Endodermal cell (in vitro differentiated cells): Measurements from ENCODE around the gene LYPD5. TPM values are rescaled to one million over a fixed set of nuclear protein-coding genes. Genes with fewer than 3 reads are reported as not detected.
"Not testable (repeated sequence)": the region's sequence is repeated elsewhere in the genome, so short reads cannot be mapped to it uniquely, and the experiment has no call there.

ENCODE experiments used
- DNase-seq: peaks from one replicate; pipeline ENCODE4 v3.0.0-alpha.2; 2017
- H3K27ac ChIP-seq: 2 replicates; pipeline ENCODE4 v1.5.1; 2013; ENCODE audit warnings: mild to moderate bottlenecking, low read depth, low read length, moderate library complexity
- H3K27me3 ChIP-seq: 2 replicates; pipeline ENCODE4 v1.6.1; 2013; ENCODE audit warnings: mild to moderate bottlenecking, low read length, moderate library complexity; ENCODE audit not compliant: insufficient read depth, control insufficient read depth, poor library complexity, severe bottlenecking
- H3K36me3 ChIP-seq: 2 replicates; pipeline ENCODE4 v1.7.0; 2013; ENCODE audit warnings: mild to moderate bottlenecking, low read length, moderate library complexity; ENCODE audit not compliant: control insufficient read depth, insufficient read depth
- H3K4me1 ChIP-seq: one replicate; pipeline ENCODE4 v1.7.0; 2013; ENCODE audit warnings: low read length; ENCODE audit not compliant: control insufficient read depth, insufficient read depth
- H3K4me3 ChIP-seq: 2 replicates; pipeline ENCODE4 v1.5.1; 2013; ENCODE audit warnings: mild to moderate bottlenecking, low read length, moderate library complexity
- H3K9ac ChIP-seq: 2 replicates; pipeline ENCODE4 v1.6.1; 2013; ENCODE audit warnings: mild to moderate bottlenecking, low read length, moderate library complexity; ENCODE audit not compliant: poor library complexity, severe bottlenecking; ENCODE audit errors: extremely low read depth
- H3K9me3 ChIP-seq: 2 replicates; pipeline ENCODE4 v1.6.1; 2013; ENCODE audit warnings: mild to moderate bottlenecking, low read length, moderate library complexity; ENCODE audit not compliant: control insufficient read depth
- H3K27ac Mint-ChIP-seq: 2 replicates; pipeline ENCODE4 v1.8.0; 2020; ENCODE audit warnings: mixed read lengths
- H3K27me3 Mint-ChIP-seq: 2 replicates; pipeline ENCODE4 v1.8.0; 2021; ENCODE audit warnings: mild to moderate bottlenecking, mixed read lengths; ENCODE audit not compliant: insufficient read depth
- H3K36me3 Mint-ChIP-seq: 2 replicates; pipeline ENCODE4 v1.8.0; 2020; ENCODE audit warnings: low read depth, mixed read lengths
- H3K4me1 Mint-ChIP-seq: 2 replicates; pipeline ENCODE4 v1.8.0; 2020; ENCODE audit warnings: mixed read lengths
- H3K4me3 Mint-ChIP-seq: 2 replicates; pipeline ENCODE4 v1.8.0; 2020; ENCODE audit warnings: mild to moderate bottlenecking, moderate library complexity, mixed read lengths
- H3K9me3 Mint-ChIP-seq: 2 replicates; pipeline ENCODE4 v1.8.0; 2020; ENCODE audit warnings: mild to moderate bottlenecking, mixed read lengths
- CTCF ChIP-seq: fragments of 200-600 bp; sonication (generic); conservative IDR thresholded peaks from 2 replicates; pipeline ENCODE4 v1.5.0; 2021; ENCODE audit warnings: antibody characterized with exemption, mild to moderate bottlenecking
- WGBS, 2 experiments: methylation state at CpG; one replicate each; pipeline versions ENCODE4 v1.1.5 to v1.1.7; 2013; ENCODE audit warnings: missing lambda C conversion rate in 2 of 2, mixed read lengths in 1 of 2; ENCODE audit not compliant: insufficient coverage in 1 of 2, insufficient read length in 1 of 2; 5-methylcytosine and 5-hydroxymethylcytosine counted together
- total RNA-seq, 2 donors: library from RNA; stranded (reverse); fragmentation: NEBNext Ultra II Directional in 1 of 2; extraction: Animal tissue kit (Norgen Biotek cat#: 25700) in 1 of 2; gene quantifications; 2 replicates in 1 of 2; 3 replicates in 1 of 2; pipeline ENCODE4 v1.2.1, GENCODE V29; 2021

The LYPD5 gene
- total RNA-seq, 2 donors from 2014 or later: 0.11 TPM; not detected in 1

GRCh38 chr19:43820098-43820883 is 18.0 kb upstream of the LYPD5 start:
- Histone ChIP-seq H3K4me1 (no peaks in the 10 kb centered on the region), H3K4me3 (peak overlapping the region; percentile 45), H3K36me3 (no peaks in the 10 kb centered on the region), H3K27ac (no peak overlapping the region), H3K9ac (no peak overlapping the region), H3K9me3 (no peaks in the 10 kb centered on the region), H3K27me3 (peaks cover 37% of the 10 kb centered on the region)
- peaks cover 6% of the 10 kb centered on the region for H3K9me3 Mint-ChIP-seq
- DNase-seq: peak; percentile 58
- peaks cover 73% of the 10 kb centered on the region for H3K27me3 Mint-ChIP-seq
- no peak overlapping the region for H3K27ac Mint-ChIP-seq
- H3K36me3 Mint-ChIP-seq: no peaks in the 10 kb centered on the region
- peak overlapping the region; percentile 38 for H3K4me3 Mint-ChIP-seq
- whole genome bisulfite sequencing, 2 experiments: 78 to 93% methylated on average over 35 to 48 of the region's 48 CpGs
- TF ChIP-seq CTCF: no peak
- H3K4me1 Mint-ChIP-seq: peaks cover 3% of the 10 kb centered on the region

- Histone ChIP-seq H3K9me3 (no peaks in the 10 kb centered on the region), H3K4me3 (no peak overlapping the region), H3K9ac (no peak overlapping the region), H3K36me3 (no peaks in the 10 kb centered on the region), H3K4me1 (no peaks in the 10 kb centered on the region), H3K27me3 (peaks cover 26% of the 10 kb centered on the region), H3K27ac (no peak overlapping the region)
- Mint-ChIP-seq H3K27me3 (peaks cover 71% of the 10 kb centered on the region), H3K4me1 (peaks cover 3% of the 10 kb centered on the region), H3K27ac (no peak overlapping the region), H3K36me3 (no peaks in the 10 kb centered on the region), H3K9me3 (peaks cover 6% of the 10 kb centered on the region), H3K4me3 (no peak overlapping the region)
- WGBS, 2 experiments: 82 to 86% methylated on average over 5 of the region's 5 CpGs
- TF ChIP-seq CTCF: no peak
- DNase-seq: no peak
Observed at GRCh38 chr19:43818500-43818899, 16.3 kb upstream of the LYPD5 start.

- H3K4me3 ChIP-seq, H3K4me1 Mint-ChIP-seq, H3K27ac ChIP-seq, H3K4me1 ChIP-seq, H3K36me3 ChIP-seq, DNase-seq, H3K27ac Mint-ChIP-seq, H3K36me3 Mint-ChIP-seq, H3K9me3 ChIP-seq, H3K9me3 Mint-ChIP-seq, H3K9ac ChIP-seq, H3K4me3 Mint-ChIP-seq: not testable (repeated sequence)
- 100% methylated on average over 1 of the region's 1 CpG; no CpG with 5 or more reads in 1 of the 2 experiments for WGBS, 2 experiments
- peaks cover 75% of the 10 kb centered on the region for H3K27me3 Mint-ChIP-seq
- H3K27me3 ChIP-seq: peaks cover 26% of the 10 kb centered on the region
Observed at GRCh38 chr19:43817454-43817853, 15.2 kb upstream of the LYPD5 start.
